ENCODE data around the gene GPC4.

GPC4 gene

DNA sequence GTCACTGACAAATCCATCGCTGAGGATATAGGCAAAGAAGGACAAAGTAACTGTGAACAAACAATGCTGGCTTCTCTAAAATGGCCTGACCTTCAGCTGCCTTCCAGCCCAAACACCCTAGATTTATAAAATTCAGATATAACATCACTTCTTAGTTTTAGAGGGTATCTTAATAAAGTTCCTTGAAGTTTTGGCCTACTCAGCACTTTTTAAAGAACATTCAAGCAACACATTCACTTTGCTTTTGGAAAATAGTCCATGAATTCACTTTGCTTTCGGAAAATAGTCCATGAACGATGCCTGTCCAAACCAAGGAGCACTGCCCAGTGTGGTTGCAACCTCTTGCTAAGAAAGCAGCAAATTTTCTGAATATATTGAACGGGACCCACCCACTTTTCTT is 142.1 kb downstream of the GPC4 start:
- TF ChIP-seq RAD21 (IDR thresholded peaks at IDR 0.05; ENCODE audit: low read depth), result no peak
- no peak for TF ChIP-seq EP300 (IDR thresholded peaks at IDR 0.05; ENCODE audit: borderline replicate concordance)
- no peak for TF ChIP-seq FOXM1 (IDR thresholded peaks at IDR 0.05; ENCODE audit: borderline replicate concordance, low read depth)
- no peak for TF ChIP-seq ZBTB7A (IDR thresholded peaks at IDR 0.05; ENCODE audit: low read depth)

DNA sequence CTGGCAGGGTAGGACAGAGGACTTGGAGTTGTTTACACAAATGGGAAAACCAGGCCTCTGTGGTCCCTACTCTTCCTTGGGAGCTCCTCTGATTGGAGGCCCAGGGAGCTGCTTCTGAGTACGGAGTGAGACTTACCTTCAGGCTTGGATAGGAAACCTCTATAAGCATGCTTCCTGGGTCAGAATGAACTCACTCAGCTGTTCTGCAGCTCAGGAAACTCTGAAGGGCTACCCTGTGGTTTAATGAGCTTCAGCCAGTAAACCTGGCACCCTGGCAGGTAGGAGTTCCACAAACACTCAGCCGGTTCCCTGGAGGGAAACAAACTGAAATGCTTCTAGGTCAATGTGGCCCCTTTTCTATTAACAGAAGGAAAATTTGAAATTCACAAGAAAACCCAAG is 146.1 kb downstream of the GPC4 start:
- TF ChIP-seq, protein P1, sequence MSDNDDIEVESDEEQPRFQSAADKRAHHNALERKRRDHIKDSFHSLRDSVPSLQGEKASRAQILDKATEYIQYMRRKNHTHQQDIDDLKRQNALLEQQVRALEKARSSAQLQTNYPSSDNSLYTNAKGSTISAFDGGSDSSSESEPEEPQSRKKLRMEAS (IDR thresholded peaks at IDR 0.05), result no peak
- TF ChIP-seq, protein P2, sequence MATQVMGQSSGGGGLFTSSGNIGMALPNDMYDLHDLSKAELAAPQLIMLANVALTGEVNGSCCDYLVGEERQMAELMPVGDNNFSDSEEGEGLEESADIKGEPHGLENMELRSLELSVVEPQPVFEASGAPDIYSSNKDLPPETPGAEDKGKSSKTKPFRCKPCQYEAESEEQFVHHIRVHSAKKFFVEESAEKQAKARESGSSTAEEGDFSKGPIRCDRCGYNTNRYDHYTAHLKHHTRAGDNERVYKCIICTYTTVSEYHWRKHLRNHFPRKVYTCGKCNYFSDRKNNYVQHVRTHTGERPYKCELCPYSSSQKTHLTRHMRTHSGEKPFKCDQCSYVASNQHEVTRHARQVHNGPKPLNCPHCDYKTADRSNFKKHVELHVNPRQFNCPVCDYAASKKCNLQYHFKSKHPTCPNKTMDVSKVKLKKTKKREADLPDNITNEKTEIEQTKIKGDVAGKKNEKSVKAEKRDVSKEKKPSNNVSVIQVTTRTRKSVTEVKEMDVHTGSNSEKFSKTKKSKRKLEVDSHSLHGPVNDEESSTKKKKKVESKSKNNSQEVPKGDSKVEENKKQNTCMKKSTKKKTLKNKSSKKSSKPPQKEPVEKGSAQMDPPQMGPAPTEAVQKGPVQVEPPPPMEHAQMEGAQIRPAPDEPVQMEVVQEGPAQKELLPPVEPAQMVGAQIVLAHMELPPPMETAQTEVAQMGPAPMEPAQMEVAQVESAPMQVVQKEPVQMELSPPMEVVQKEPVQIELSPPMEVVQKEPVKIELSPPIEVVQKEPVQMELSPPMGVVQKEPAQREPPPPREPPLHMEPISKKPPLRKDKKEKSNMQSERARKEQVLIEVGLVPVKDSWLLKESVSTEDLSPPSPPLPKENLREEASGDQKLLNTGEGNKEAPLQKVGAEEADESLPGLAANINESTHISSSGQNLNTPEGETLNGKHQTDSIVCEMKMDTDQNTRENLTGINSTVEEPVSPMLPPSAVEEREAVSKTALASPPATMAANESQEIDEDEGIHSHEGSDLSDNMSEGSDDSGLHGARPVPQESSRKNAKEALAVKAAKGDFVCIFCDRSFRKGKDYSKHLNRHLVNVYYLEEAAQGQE (IDR thresholded peaks at IDR 0.05; ENCODE audit: low read depth), result no peak
- TF ChIP-seq TCF12 (IDR thresholded peaks at IDR 0.05; ENCODE audit: low read depth), result no peak
- no peak for TF ChIP-seq TEAD4 (IDR thresholded peaks at IDR 0.05)
- no peak for TF ChIP-seq FOXM1 (IDR thresholded peaks at IDR 0.05; ENCODE audit: borderline replicate concordance, low read depth)
- no peak for TF ChIP-seq USF1 (IDR thresholded peaks at IDR 0.05)
- TF ChIP-seq NFIC (IDR thresholded peaks at IDR 0.05), result no peak
- no peak for TF ChIP-seq EP300 (IDR thresholded peaks at IDR 0.05; ENCODE audit: borderline replicate concordance)
- TF ChIP-seq YY1 (IDR thresholded peaks at IDR 0.05; ENCODE audit: low read depth), result no peak
- TF ChIP-seq EGR1 (IDR thresholded peaks at IDR 0.05), result no peak
- TF ChIP-seq CREB1 (IDR thresholded peaks at IDR 0.05; ENCODE audit: low read depth), result no peak
- no peak for TF ChIP-seq CEBPB (IDR thresholded peaks at IDR 0.05)
- TF ChIP-seq TAF1 (IDR thresholded peaks at IDR 0.05; ENCODE audit: low read depth), result no peak
- TF ChIP-seq ZBTB7A (IDR thresholded peaks at IDR 0.05; ENCODE audit: low read depth), result no peak
- no peak for TF ChIP-seq RAD21 (IDR thresholded peaks at IDR 0.05; ENCODE audit: low read depth)

DNA sequence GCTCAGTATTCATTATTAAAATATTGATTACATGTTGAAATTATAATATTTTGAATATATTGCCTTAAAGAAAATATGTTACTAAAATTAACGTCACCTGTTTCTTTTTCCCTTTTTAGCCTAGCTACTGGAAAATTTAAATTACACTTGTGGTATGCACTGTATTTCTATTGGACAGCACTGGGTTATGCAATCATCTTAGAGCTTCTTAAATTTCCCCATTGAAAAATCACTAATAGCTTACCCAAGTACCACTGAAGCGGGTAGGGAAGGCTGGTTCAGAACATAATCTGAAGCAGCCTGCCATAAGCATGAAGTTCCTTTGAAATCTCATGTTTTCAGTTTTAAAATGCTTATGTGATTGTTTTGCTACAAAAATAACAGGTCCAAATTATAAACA is 147.7 kb downstream of the GPC4 start:
- TF ChIP-seq CEBPB (IDR thresholded peaks at IDR 0.05) (peak; percentile 93), NFIC (IDR thresholded peaks at IDR 0.05) (no peak), TAF1 (IDR thresholded peaks at IDR 0.05; ENCODE audit: low read depth) (no peak)
- TF ChIP-seq, protein P2 (IDR thresholded peaks at IDR 0.05; ENCODE audit: low read depth), result no peak

GRCh38 chrX:133265331-133265730 is 150.0 kb downstream of the GPC4 start:
- no peak for TF ChIP-seq TAF1 (IDR thresholded peaks at IDR 0.05; ENCODE audit: low read depth)
- TF ChIP-seq TCF12 (IDR thresholded peaks at IDR 0.05; ENCODE audit: low read depth), result peak; percentile 80
- TF ChIP-seq RAD21 (IDR thresholded peaks at IDR 0.05; ENCODE audit: low read depth), result no peak
- TF ChIP-seq TEAD4 (IDR thresholded peaks at IDR 0.05), result peak; percentile 88
- TF ChIP-seq ZBTB7A (IDR thresholded peaks at IDR 0.05; ENCODE audit: low read depth), result 0 out of 2 replicates have a peak, but pooled peaks have one; percentile 45
- TF ChIP-seq EP300 (IDR thresholded peaks at IDR 0.05; ENCODE audit: borderline replicate concordance), result peak; percentile 71
- peak; percentile 51; the same call in 1 of the 2 replicates for TF ChIP-seq FOXM1 (IDR thresholded peaks at IDR 0.05; ENCODE audit: borderline replicate concordance, low read depth)
- no peak for TF ChIP-seq EGR1 (IDR thresholded peaks at IDR 0.05)
- peak; percentile 45; the same call in 1 of the 2 replicates for TF ChIP-seq NFIC (IDR thresholded peaks at IDR 0.05)

GRCh38 chrX:133258481-133258880 is 156.8 kb downstream of the GPC4 start:
- TF ChIP-seq YY1 (IDR thresholded peaks at IDR 0.05; ENCODE audit: low read depth) (no peak), USF1 (IDR thresholded peaks at IDR 0.05) (no peak), CREB1 (IDR thresholded peaks at IDR 0.05; ENCODE audit: low read depth) (no peak), ZBTB7A (IDR thresholded peaks at IDR 0.05; ENCODE audit: low read depth) (no peak), EGR1 (IDR thresholded peaks at IDR 0.05) (no peak), TEAD4 (IDR thresholded peaks at IDR 0.05) (no peak), RAD21 (IDR thresholded peaks at IDR 0.05; ENCODE audit: low read depth) (no peak), NFIC (IDR thresholded peaks at IDR 0.05) (no peak), FOXM1 (IDR thresholded peaks at IDR 0.05; ENCODE audit: borderline replicate concordance, low read depth) (no peak), EP300 (IDR thresholded peaks at IDR 0.05; ENCODE audit: borderline replicate concordance) (no peak), TCF12 (IDR thresholded peaks at IDR 0.05; ENCODE audit: low read depth) (no peak), CEBPB (IDR thresholded peaks at IDR 0.05) (no peak), TAF1 (IDR thresholded peaks at IDR 0.05; ENCODE audit: low read depth) (no peak)
- TF ChIP-seq, protein P2 (IDR thresholded peaks at IDR 0.05; ENCODE audit: low read depth), result no peak
- TF ChIP-seq, protein P1 (IDR thresholded peaks at IDR 0.05), result no peak

Data from Ishikawa (cell line).